OCI-LY1 (cell line): Measurements from ENCODE around the gene SHC1.

Experiments used
- H2AFZ ChIP-seq: fragments of 200-600 bp; sonication (generic), shearing (Covaris generic); 2 replicates; pipeline ENCODE4 v1.6.0; 2014; ENCODE audit warnings: antibody characterized with exemption, mild to moderate bottlenecking, low read length
- H3F3A ChIP-seq: fragments of 200-600 bp; sonication (generic), shearing (Covaris generic); 2 replicates; pipeline ENCODE4 v1.6.0; 2014; ENCODE audit warnings: mild to moderate bottlenecking, antibody characterized with exemption, low read length, moderate library complexity; ENCODE audit not compliant: insufficient read depth
- H3K27ac ChIP-seq: fragments of 200-600 bp; sonication (generic); 2 replicates; pipeline ENCODE4 v1.5.1; 2014; ENCODE audit warnings: low read length, mixed run types, mild to moderate bottlenecking, low read depth; ENCODE audit not compliant: poor library complexity, severe bottlenecking
- H3K27me3 ChIP-seq: fragments of 200-600 bp; sonication (generic); 2 replicates; pipeline ENCODE4 v1.6.0; 2014; ENCODE audit warnings: antibody characterized with exemption, mild to moderate bottlenecking, low read length, moderate library complexity; ENCODE audit not compliant: insufficient read depth
- H3K36me3 ChIP-seq: fragments of 200-600 bp; sonication (generic); 2 replicates; pipeline ENCODE4 v1.6.1; 2014; ENCODE audit warnings: mild to moderate bottlenecking, antibody characterized with exemption, low read length, moderate library complexity, mixed read lengths; ENCODE audit not compliant: insufficient read depth
- H3K4me1 ChIP-seq: fragments of 200-600 bp; sonication (generic); 2 replicates; pipeline ENCODE4 v1.5.1; 2014; ENCODE audit warnings: mild to moderate bottlenecking, low read length, moderate library complexity; ENCODE audit not compliant: insufficient read depth, severe bottlenecking
- H3K4me2 ChIP-seq: fragments of 200-600 bp; sonication (generic), shearing (Covaris generic); 2 replicates; pipeline ENCODE4 v1.6.1; 2014; ENCODE audit warnings: low read length
- H3K4me3 ChIP-seq: fragments of 200-600 bp; sonication (generic); 2 replicates; pipeline ENCODE4 v1.5.1; 2014; ENCODE audit warnings: low read length, low read depth, mild to moderate bottlenecking, mixed read lengths; ENCODE audit not compliant: poor library complexity, severe bottlenecking
- H3K79me2 ChIP-seq: fragments of 200-600 bp; shearing (Covaris generic); 2 replicates; pipeline ENCODE4 v1.6.1; 2016; ENCODE audit warnings: mixed run types, low read length, mixed read lengths; ENCODE audit not compliant: insufficient read depth
- H3K9ac ChIP-seq: fragments of 200-600 bp; sonication (generic), shearing (Covaris generic); 2 replicates; pipeline ENCODE4 v1.6.1; 2014; ENCODE audit warnings: mild to moderate bottlenecking, low read length, mixed read lengths
- H3K9me2 ChIP-seq: fragments of 200-600 bp; sonication (generic), shearing (Covaris generic); 2 replicates; pipeline ENCODE4 v1.6.1; 2014; ENCODE audit warnings: low read depth, mild to moderate bottlenecking, low read length, mixed read lengths
- H3K9me3 ChIP-seq: fragments of 200-600 bp; shearing (Covaris generic); 2 replicates; pipeline ENCODE4 v1.6.1; 2014; ENCODE audit warnings: low read length, mixed read lengths
- H4K20me1 ChIP-seq: fragments of 200-600 bp; sonication (generic), shearing (Covaris generic); 2 replicates; pipeline ENCODE4 v1.6.0; 2016; ENCODE audit warnings: mild to moderate bottlenecking, low read length; ENCODE audit not compliant: insufficient read depth
- CTCF ChIP-seq: fragments of 200-600 bp; sonication (generic), shearing (Covaris generic); IDR thresholded peaks from 2 replicates; pipeline ENCODE4 v1.5.1; 2017; ENCODE audit warnings: mild to moderate bottlenecking, antibody characterized with exemption, low read length, moderate library complexity, mixed read lengths
- EZH2 ChIP-seq: fragments of 200-600 bp; sonication (generic), shearing (Covaris generic); IDR thresholded peaks from 2 replicates; pipeline ENCODE4 v1.8.0; 2017; ENCODE audit warnings: borderline replicate concordance, mixed run types, mild to moderate bottlenecking, antibody characterized with exemption, low read length, moderate library complexity, mixed read lengths

SHC1 gene

GRCh38 chr1:155001675-155002463, 31.3 kb upstream of the SHC1 start:
- H3K9me2 ChIP-seq = no peaks in the 10 kb centered on the region
- no peaks in the 10 kb centered on the region for H3K36me3 ChIP-seq
- TF ChIP-seq CTCF (peak; percentile 55), EZH2 (no peak)
- H4K20me1 ChIP-seq = no peaks in the 10 kb centered on the region
- peak overlapping the region; percentile 83 for H3K27ac ChIP-seq
- H2AFZ ChIP-seq = no peak overlapping the region
- H3K27me3 ChIP-seq = no peaks in the 10 kb centered on the region
- H3K9ac ChIP-seq = peak overlapping the region; percentile 61
- H3K4me1 ChIP-seq = peaks cover 49% of the 10 kb centered on the region
- H3K79me2 ChIP-seq = no peaks in the 10 kb centered on the region
- peak overlapping the region; percentile 87 for H3K4me2 ChIP-seq
- H3F3A ChIP-seq = peaks cover 4% of the 10 kb centered on the region; the same call in 1 of the 2 replicates
- H3K9me3 ChIP-seq = no peaks in the 10 kb centered on the region
- H3K4me3 ChIP-seq = peak overlapping the region; percentile 72

- Histone ChIP-seq H3K9ac (peak overlapping the region; percentile 61), H3F3A (peaks cover 3% of the 10 kb centered on the region; the same call in 1 of the 2 replicates), H3K36me3 (no peaks in the 10 kb centered on the region), H4K20me1 (no peaks in the 10 kb centered on the region), H3K4me1 (peaks cover 47% of the 10 kb centered on the region), H3K27ac (peak overlapping the region; percentile 83), H2AFZ (no peak overlapping the region), H3K4me3 (peak overlapping the region; percentile 72), H3K27me3 (no peaks in the 10 kb centered on the region), H3K4me2 (peak overlapping the region; percentile 87), H3K9me3 (no peaks in the 10 kb centered on the region), H3K79me2 (no peaks in the 10 kb centered on the region), H3K9me2 (no peaks in the 10 kb centered on the region)
- no peak for TF ChIP-seq CTCF
Observed at GRCh38 chr1:155001425-155001674, 30.8 kb upstream of the SHC1 start.

- peak overlapping the region; percentile 61 for H3K9ac ChIP-seq
- H2AFZ ChIP-seq = no peak overlapping the region
- H4K20me1 ChIP-seq = no peaks in the 10 kb centered on the region
- H3K27me3 ChIP-seq = no peaks in the 10 kb centered on the region
- H3K79me2 ChIP-seq = no peaks in the 10 kb centered on the region
- H3K27ac ChIP-seq = peak overlapping the region; percentile 83
- peak overlapping the region; percentile 87 for H3K4me2 ChIP-seq
- H3K9me3 ChIP-seq = no peaks in the 10 kb centered on the region
- TF ChIP-seq EZH2 = no peak
- TF ChIP-seq CTCF = no peak
- peaks cover 42% of the 10 kb centered on the region for H3K4me1 ChIP-seq
- no peaks in the 10 kb centered on the region for H3K9me2 ChIP-seq
- no peaks in the 10 kb centered on the region for H3K36me3 ChIP-seq
- peak overlapping the region; percentile 72 for H3K4me3 ChIP-seq
- H3F3A ChIP-seq = no peaks in the 10 kb centered on the region
Observed at GRCh38 chr1:155000726-155001424, 30.3 kb upstream of the SHC1 start.
